Measurements from ENCODE around the gene RALGDS. TPM values are rescaled to one million over a fixed set of nuclear protein-coding genes. Genes with fewer than 3 reads are reported as not detected.
A peak's percentile ranks its signal among the peaks of the same experiment; 100 is the strongest.

RALGDS gene
- total and polyA plus RNA-seq, 5 donors, result 18.5 to 36.3 (median 33.5) TPM

GRCh38 chr9:133054194-133054890 is 66.7 kb downstream of the RALGDS start:
- no peaks in the 10 kb centered on the region for H3K27me3 ChIP-seq (ENCODE audit: control insufficient read depth, insufficient read depth)
- DNase-seq (peak; percentile 31 to 80 (median 79)), ATAC-seq (peak; percentile 52 to 65)
- no peaks in the 10 kb centered on the region for H3K4me1 ChIP-seq (ENCODE audit: control insufficient read depth, insufficient read depth, low read length)
- intact Hi-C loops (cut with DNase I), result loop anchor here in 1 of 4 donors (10.0 kb wide), 1 partner anchor 90 kb away; no protein-coding TSS in a partner anchor
- WGBS, result 69% methylated on average over 24 of the region's 24 CpGs
- no peak overlapping the region for H3K4me3 ChIP-seq (ENCODE audit: low read length)
- no peaks in the 10 kb centered on the region for H3K9me3 ChIP-seq (ENCODE audit: control insufficient read depth, low read length)
- H3K27ac ChIP-seq (ENCODE audit: low read length), result peak overlapping the region; percentile 82

GRCh38 chr9:133051966-133052539 is 69.0 kb downstream of the RALGDS start:
- Histone ChIP-seq H3K4me3 (ENCODE audit: low read length) (no peak overlapping the region), H3K27ac (ENCODE audit: low read length) (no peak overlapping the region), H3K27me3 (ENCODE audit: control insufficient read depth, insufficient read depth) (no peaks in the 10 kb centered on the region), H3K9me3 (ENCODE audit: control insufficient read depth, low read length) (no peaks in the 10 kb centered on the region), H3K4me1 (ENCODE audit: control insufficient read depth, insufficient read depth, low read length) (no peaks in the 10 kb centered on the region)
- ATAC-seq, result no peak
- 92% methylated on average over 9 of the region's 9 CpGs for WGBS
- intact Hi-C loops (cut with DNase I), result loop anchor here in 1 of 4 donors (10.0 kb wide), 1 partner anchor 93 kb away; no protein-coding TSS in a partner anchor
- peak in 1 of 3 donors; percentile 53 for DNase-seq

- H3K9me3 ChIP-seq (ENCODE audit: control insufficient read depth, low read length), result no peaks in the 10 kb centered on the region
- ATAC-seq (no peak), DNase-seq (no peak)
- intact Hi-C loops (cut with DNase I), result loop anchor here in 1 of 4 donors (10.0 kb wide), 1 partner anchor 93 kb away; no protein-coding TSS in a partner anchor
- no peaks in the 10 kb centered on the region for H3K4me1 ChIP-seq (ENCODE audit: control insufficient read depth, insufficient read depth, low read length)
- no peaks in the 10 kb centered on the region for H3K27me3 ChIP-seq (ENCODE audit: control insufficient read depth, insufficient read depth)
- H3K27ac ChIP-seq (ENCODE audit: low read length), result no peak overlapping the region
- WGBS, result 94% methylated on average over 20 of the region's 20 CpGs
- no peak overlapping the region for H3K4me3 ChIP-seq (ENCODE audit: low read length)
Measured at GRCh38 chr9:133051281-133051900, 69.6 kb downstream of the RALGDS start.

DNA sequence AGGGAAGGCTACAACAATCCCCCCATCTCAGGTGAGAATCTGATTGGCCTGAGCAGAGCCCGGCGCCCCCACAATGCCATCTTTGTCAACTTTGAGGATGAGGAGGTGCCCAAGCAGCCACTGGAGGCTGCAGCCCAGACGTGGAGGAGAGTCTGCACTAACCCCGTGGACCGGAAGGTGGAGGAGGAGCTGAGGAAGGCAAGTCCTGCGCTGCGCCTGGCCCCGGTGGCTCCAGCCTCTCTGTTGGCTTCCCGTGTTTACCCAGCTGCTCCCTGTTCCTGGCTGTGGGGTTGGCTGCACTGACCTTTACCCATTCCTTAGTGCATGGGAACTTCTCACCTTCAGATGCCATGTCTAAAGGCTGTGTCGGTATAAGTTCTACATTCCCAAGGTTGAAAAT is 70.3 kb downstream of the RALGDS start:
- H3K4me3 ChIP-seq (ENCODE audit: low read length), result no peak overlapping the region
- intact Hi-C loops (cut with DNase I), result loop anchor here in 1 of 4 donors (10.0 kb wide), 1 partner anchor 94 kb away; no protein-coding TSS in a partner anchor
- H3K27me3 ChIP-seq (ENCODE audit: control insufficient read depth, insufficient read depth), result no peaks in the 10 kb centered on the region
- H3K9me3 ChIP-seq (ENCODE audit: control insufficient read depth, low read length), result no peaks in the 10 kb centered on the region
- WGBS, result 82% methylated on average over 10 of the region's 10 CpGs
- ATAC-seq (no peak), DNase-seq (peak in 1 of 3 donors; percentile 55)
- H3K27ac ChIP-seq (ENCODE audit: low read length), result no peak overlapping the region
- H3K4me1 ChIP-seq (ENCODE audit: control insufficient read depth, insufficient read depth, low read length), result no peaks in the 10 kb centered on the region

DNA sequence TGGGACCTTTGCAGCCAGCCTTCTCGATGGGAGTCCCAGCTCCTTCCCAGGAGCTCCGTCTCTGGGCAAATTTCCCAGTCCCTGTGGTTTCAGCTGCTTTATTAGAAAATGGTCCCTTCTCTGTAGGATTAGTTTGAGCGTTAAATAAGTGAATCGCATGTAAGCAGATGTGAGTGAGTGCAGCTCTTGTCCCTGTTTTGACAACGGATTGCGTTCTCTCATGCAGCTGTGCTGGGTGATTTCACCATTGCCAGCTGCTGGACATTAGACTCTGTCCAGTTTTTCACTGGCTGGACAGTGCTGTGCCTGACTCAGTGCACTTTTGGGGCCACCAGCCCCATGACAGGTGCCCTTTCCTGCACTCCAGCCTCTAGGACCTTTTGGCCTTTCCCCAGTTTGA is 70.9 kb downstream of the RALGDS start:
- DNase-seq, result no peak
- Histone ChIP-seq H3K9me3 (ENCODE audit: control insufficient read depth, low read length) (no peaks in the 10 kb centered on the region), H3K4me1 (ENCODE audit: control insufficient read depth, insufficient read depth, low read length) (no peaks in the 10 kb centered on the region), H3K4me3 (ENCODE audit: low read length) (no peak overlapping the region), H3K27ac (ENCODE audit: low read length) (no peak overlapping the region), H3K27me3 (ENCODE audit: control insufficient read depth, insufficient read depth) (no peaks in the 10 kb centered on the region)
- intact Hi-C loops (cut with DNase I), result loop anchor here in 1 of 4 donors (10.0 kb wide), 1 partner anchor 95 kb away; no protein-coding TSS in a partner anchor
- no peak for ATAC-seq
- WGBS, result 82% methylated on average over 6 of the region's 6 CpGs

GRCh38 chr9:133049043-133049442 is 72.0 kb downstream of the RALGDS start:
- Histone ChIP-seq H3K9me3 (ENCODE audit: control insufficient read depth, low read length) (no peaks in the 10 kb centered on the region), H3K27ac (ENCODE audit: low read length) (no peak overlapping the region), H3K4me3 (ENCODE audit: low read length) (no peak overlapping the region), H3K4me1 (ENCODE audit: control insufficient read depth, insufficient read depth, low read length) (no peaks in the 10 kb centered on the region), H3K27me3 (ENCODE audit: control insufficient read depth, insufficient read depth) (no peaks in the 10 kb centered on the region)
- ATAC-seq, result no peak
- WGBS, result 89% methylated on average over 13 of the region's 13 CpGs
- intact Hi-C loops (cut with DNase I), result no loop called here
- peak in 1 of 3 donors; percentile 24 for DNase-seq

GRCh38 chr9:133048595-133048994 is 72.4 kb downstream of the RALGDS start:
- 63% methylated on average over 5 of the region's 5 CpGs for WGBS
- intact Hi-C loops (cut with DNase I), result no loop called here
- H3K27ac ChIP-seq (ENCODE audit: low read length), result no peak overlapping the region
- H3K4me3 ChIP-seq (ENCODE audit: low read length), result no peak overlapping the region
- ATAC-seq (peak in 1 of 2 donors; percentile 33), DNase-seq (peak in 1 of 3 donors; percentile 54)
- H3K27me3 ChIP-seq (ENCODE audit: control insufficient read depth, insufficient read depth), result no peaks in the 10 kb centered on the region
- H3K9me3 ChIP-seq (ENCODE audit: control insufficient read depth, low read length), result no peaks in the 10 kb centered on the region
- no peaks in the 10 kb centered on the region for H3K4me1 ChIP-seq (ENCODE audit: control insufficient read depth, insufficient read depth, low read length)

Small RNA genes lying within 50 kb of the gene (microRNA-seq; reads per million reads assigned to microRNA genes)
- gene MIR6877, result 0.54 to 2.1 reads per million in 2 donors

Other genes with a start within 250 kb of the RALGDS start
- gene AK8, start 243.0 kb downstream of the RALGDS start, total RNA-seq, result 1 to 10 TPM in 1 of 4 donors, under 1 TPM in 3; 0.25 to 1.0 (median 0.31) TPM
- 0.66 TPM for gene AK8, start 243.0 kb downstream of the RALGDS start, polyA plus RNA-seq
- 10 to 100 TPM in 1 of 4 donors, 1 to 10 TPM in 3; 6.2 to 10.4 (median 8.7) TPM for gene SPACA9, start 242.3 kb downstream of the RALGDS start, total RNA-seq
- 11.2 TPM for gene SPACA9, start 242.3 kb downstream of the RALGDS start, polyA plus RNA-seq
- gene TSC1, start 176.6 kb downstream of the RALGDS start, total RNA-seq, result 10 to 100 TPM; 30.5 to 43.1 (median 38.6) TPM
- gene TSC1, start 176.6 kb downstream of the RALGDS start, polyA plus RNA-seq, result 15.7 TPM
- under 1 TPM; 0.32 to 0.56 (median 0.40) TPM for gene GFI1B, start 142.5 kb downstream of the RALGDS start, total RNA-seq
- gene GFI1B, start 142.5 kb downstream of the RALGDS start, polyA plus RNA-seq, result 0.16 TPM
- gene GTF3C5, start 90.2 kb downstream of the RALGDS start, total RNA-seq, result 10 to 100 TPM; 28.9 to 41.1 (median 32.4) TPM
- 39.2 TPM for gene GTF3C5, start 90.2 kb downstream of the RALGDS start, polyA plus RNA-seq
- gene CEL, start 59.3 kb downstream of the RALGDS start, total RNA-seq, result 1 to 10 TPM; 2.9 to 9.7 (median 5.2) TPM
- gene CEL, start 59.3 kb downstream of the RALGDS start, polyA plus RNA-seq, result 2.8 TPM
- 10 to 100 TPM in 3 of 4 donors, 1 to 10 TPM in 1; 9.6 to 12.8 (median 11.3) TPM for gene GBGT1, start 42.7 kb upstream of the RALGDS start, total RNA-seq
- gene GBGT1, start 42.7 kb upstream of the RALGDS start, polyA plus RNA-seq, result 7.4 TPM
- not detected for gene OBP2B, start 88.0 kb upstream of the RALGDS start, total RNA-seq
- not detected for gene OBP2B, start 88.0 kb upstream of the RALGDS start, polyA plus RNA-seq
- 1 to 10 TPM in 3 of 4 donors, under 1 TPM in 1; 0.66 to 2.0 (median 1.6) TPM for gene ABO, start 154.0 kb upstream of the RALGDS start, total RNA-seq
- gene ABO, start 154.0 kb upstream of the RALGDS start, polyA plus RNA-seq, result 1.0 TPM
- 10 to 100 TPM; 10.9 to 13.2 (median 11.9) TPM for gene SURF6, start 214.9 kb upstream of the RALGDS start, total RNA-seq
- 13.9 TPM for gene SURF6, start 214.9 kb upstream of the RALGDS start, polyA plus RNA-seq
- 10 to 100 TPM; 19.0 to 22.7 (median 20.6) TPM for gene MED22, start 226.9 kb upstream of the RALGDS start, total RNA-seq
- gene MED22, start 226.9 kb upstream of the RALGDS start, polyA plus RNA-seq, result 15.2 TPM
- gene RPL7A, start 227.0 kb upstream of the RALGDS start, total RNA-seq, result 1,000 to 10,000 TPM in 3 of 4 donors, 100 to 1,000 TPM in 1; 973 to 1,213 (median 1,047) TPM
- 1,455 TPM for gene RPL7A, start 227.0 kb upstream of the RALGDS start, polyA plus RNA-seq
- 10 to 100 TPM; 34.0 to 54.4 (median 43.1) TPM for gene SURF1, start 235.2 kb upstream of the RALGDS start, total RNA-seq
- 98.8 TPM for gene SURF1, start 235.2 kb upstream of the RALGDS start, polyA plus RNA-seq
- 10 to 100 TPM; 11.3 to 13.3 (median 12.5) TPM for gene SURF2, start 235.3 kb upstream of the RALGDS start, total RNA-seq
- gene SURF2, start 235.3 kb upstream of the RALGDS start, polyA plus RNA-seq, result 23.4 TPM